HG02885 (cell line): Measurements from ENCODE around the gene DFFB.

Experiments used
- ATAC-seq: cut with Tn5 transposase; IDR thresholded peaks from one replicate; pipeline ENCODE4 v1.9.1; 2021; ENCODE audit warnings: mild to moderate bottlenecking; ENCODE audit not compliant: unreplicated experiment, poor library complexity

Gene DFFB

DNA sequence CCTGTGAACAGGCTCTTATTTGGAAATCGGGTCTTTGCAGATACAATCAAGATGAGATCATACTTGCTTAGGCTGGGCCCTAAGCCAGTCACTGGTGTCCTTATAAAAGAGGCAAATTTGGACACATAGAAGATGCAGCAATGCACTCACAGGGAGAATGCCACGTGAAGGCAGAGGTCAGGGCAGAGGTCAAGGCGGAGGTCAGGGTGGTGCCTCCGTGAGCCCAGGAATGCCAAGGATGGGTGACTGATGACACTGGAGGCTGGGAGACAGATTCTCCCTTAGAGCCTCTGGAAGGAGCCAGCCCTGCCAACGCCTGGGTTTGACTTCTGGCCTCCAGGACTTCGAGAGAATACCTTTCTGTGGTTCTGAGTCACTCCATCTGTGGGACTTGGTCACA is 65.6 kb downstream of the DFFB start:
- no peak for ATAC-seq

GRCh38 chr1:3923378-3924185 is 66.3 kb downstream of the DFFB start:
- no peak for ATAC-seq

GRCh38 chr1:3924186-3924824 is 67.0 kb downstream of the DFFB start:
- ATAC-seq = no peak

- no peak for ATAC-seq
Observed at GRCh38 chr1:3924825-3925220, 67.5 kb downstream of the DFFB start.

DNA sequence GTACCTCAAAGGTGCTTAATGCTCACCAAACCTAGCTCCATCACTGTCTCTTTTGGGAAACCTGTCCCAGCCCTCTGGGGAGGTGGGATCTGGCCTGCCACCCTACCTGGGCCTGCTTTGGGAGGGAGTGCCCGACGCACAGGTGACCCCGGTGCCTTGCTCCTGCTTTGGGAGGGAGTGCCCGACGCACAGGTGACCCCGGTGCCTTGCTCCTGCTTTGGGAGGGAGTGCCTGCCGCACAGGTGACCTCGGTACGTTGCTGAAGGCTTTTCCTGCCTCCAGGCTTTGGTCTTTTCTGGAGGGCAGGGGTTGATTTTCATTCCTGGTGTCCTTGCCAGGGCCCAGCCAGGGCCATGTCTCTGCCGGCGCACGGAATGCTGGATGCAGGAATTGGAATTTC is 68.0 kb downstream of the DFFB start:
- ATAC-seq = no peak

DNA sequence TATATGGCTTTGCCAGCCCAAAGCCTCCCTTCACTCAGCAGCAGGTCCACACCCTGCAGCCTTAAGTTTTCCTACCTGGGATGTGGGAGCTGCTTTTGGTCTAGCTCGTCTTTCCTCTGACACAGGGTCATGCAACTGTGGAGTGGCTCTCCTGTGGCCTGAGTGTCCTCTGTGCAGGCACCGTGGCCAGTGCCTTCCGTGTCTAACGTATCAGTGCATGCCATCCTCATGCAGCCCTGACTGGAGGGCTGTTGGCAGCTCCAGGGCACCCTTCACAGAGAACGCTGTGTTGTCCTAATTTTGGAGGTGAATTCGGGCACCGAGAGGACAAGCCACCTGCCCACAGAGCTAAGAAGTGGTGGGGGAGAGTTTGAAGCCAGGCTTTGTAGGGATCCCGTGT is 68.5 kb downstream of the DFFB start:
- ATAC-seq = no peak

DNA sequence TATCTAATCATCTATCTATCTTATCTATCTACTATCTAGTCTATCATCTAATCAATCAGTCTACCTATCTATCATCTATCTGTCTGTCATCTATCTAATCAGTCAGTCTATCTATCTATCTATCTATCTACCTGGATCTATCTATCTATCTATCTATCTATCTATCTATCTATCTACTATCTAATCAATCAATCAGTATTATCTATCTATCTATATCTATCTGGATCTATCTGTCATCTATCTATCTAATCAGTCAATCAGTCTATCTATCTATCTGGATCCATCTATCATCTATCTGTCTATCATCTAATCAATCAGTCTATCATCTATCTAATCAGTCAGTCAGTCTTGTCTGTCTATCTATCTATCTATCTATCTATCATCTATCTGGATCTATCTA is 69.7 kb downstream of the DFFB start:
- ATAC-seq = no peak

DNA sequence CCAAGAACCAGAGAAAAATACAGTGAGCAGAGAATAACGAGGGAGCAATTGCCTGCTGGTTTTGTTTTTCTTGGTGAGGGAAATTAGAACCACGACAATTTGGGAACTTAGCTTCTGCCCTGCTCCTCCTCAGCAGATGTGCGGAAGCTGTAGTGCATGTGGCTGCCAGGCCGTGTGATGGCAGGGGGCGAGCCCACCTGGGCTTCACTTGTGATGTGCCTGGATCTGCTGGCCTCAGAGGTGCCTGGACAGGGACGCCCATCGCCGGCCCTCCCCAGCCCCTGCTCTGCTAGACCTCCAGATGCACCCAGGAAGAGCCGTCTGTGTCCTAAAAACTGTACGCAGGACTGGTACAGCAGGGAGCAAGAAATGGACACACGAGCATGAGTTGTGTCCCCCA is 71.3 kb downstream of the DFFB start:
- ATAC-seq = no peak

- no peak for ATAC-seq
Observed at GRCh38 chr1:3929126-3929525, 71.8 kb downstream of the DFFB start.

DNA sequence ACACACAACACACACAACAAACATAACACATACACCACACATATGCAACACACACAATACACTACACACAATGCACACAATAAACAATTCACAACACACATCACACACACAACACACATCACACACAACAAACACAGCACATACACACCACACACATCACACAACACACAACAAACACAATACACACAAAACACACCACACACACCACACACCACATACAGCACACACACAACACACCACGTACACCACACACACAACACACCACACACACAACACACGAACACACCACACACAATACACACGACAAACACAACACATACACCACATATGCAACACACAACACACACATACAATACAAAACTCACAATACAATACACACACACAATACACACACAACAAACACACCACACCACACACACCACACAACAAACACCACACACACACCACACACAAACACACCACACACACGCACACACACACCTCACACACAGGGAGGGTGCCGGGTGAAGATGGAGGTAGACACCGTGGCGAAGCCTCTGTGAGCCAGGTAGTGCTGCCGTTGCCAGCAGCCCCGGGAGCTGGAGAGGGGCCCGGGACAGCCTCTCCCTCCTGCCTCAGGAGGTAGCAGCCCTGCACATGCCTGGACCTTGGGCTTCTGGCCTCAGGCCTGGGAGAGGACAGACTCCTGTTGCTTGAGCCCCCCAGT is 73.2 kb downstream of the DFFB start:
- ATAC-seq = no peak

DNA sequence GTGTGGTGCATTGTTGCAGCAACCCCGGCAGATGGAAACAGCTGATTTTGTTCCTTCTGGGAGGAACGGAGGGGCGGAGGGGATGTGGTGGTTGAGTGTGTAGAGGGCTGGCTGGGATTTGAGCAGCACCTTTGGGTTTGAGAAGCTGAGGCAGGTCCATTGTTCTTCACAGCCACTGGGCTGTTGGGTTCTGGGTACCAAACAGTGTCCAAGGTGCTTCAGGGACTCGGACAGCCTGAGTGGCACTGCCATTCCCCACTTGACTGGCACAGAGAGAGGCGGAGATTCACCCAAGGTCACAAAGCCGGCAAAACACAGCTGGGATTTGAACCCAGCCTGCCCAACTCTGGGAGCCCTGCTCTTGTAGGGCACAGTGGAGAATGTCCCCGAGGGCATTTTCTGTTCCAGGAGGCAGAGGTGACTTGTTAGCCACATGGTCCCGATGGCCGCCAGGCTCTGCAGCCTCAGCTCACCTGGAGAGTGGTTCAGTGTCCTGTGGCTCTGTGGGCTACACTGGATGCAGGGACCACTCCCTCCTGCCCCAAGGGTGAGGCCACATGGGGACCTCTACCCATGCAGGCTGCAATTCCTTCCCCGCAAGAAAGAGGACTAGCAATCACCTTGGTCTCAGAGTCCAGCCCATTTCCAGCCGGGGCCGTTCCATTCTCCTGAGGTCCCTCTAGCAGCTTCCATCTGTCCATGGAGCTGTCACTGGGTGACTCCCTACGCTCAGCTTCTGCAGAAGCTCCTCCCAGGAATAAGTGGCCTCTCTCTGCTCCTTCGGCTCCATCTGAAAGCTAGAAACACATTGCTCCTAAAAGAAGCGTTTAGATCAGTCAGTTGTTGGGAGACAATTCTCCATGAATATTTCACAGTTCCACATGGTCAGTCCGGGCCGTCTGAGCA is 74.0 kb downstream of the DFFB start:
- no peak for ATAC-seq

DNA sequence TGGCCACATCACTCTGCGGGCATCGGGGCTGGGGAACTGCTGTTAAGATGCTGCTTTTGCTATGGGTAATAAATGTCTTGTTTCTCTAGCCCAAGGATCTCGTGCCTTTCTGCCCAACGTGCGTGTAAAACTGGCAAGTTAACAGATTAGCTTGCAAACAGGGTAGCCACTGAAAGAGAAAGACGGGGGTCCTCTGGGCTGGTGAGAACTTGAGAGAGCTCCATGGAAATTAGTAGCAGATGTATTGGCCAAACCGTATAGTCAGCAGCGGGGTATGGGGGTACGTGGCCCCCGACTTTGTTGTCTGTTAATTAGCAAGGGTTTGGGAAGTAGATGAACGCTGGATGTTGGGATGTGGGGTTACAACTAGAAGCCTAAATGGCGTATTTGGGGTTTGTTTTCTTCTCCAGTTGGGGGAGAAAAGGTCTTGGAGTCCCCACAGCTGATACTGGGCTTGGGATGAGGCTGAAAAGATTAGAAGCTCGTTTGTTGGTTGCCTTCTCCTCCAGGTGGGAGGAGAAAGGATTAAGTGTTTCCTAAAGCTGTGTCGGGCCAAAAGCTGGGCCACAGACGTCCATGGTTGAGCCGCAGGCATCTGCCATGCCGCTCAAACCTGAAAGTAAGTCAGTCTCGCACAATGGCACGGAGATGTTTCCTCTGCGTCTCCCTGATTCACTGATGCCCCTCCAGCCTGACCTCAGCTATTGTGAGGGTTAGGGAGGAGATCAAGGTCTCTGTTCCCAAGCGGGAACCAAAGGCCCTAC is 75.1 kb downstream of the DFFB start:
- no peak for ATAC-seq
